Measurements from ENCODE around the gene NAV2.
"Not testable (repeated sequence)": the region's sequence is repeated elsewhere in the genome, so short reads cannot be mapped to it uniquely, and the experiment has no call there.

Gene NAV2

GRCh38 chr11:19985111-19985510, 272.5 kb downstream of the NAV2 start:
- DNase-seq: no peak

- no peak for DNase-seq
Observed at GRCh38 chr11:19987331-19987801, 274.7 kb downstream of the NAV2 start.

- DNase-seq: peak; percentile 87
Observed at GRCh38 chr11:19988598-19988997, 276.0 kb downstream of the NAV2 start.

GRCh38 chr11:19989191-19989590, 276.6 kb downstream of the NAV2 start:
- DNase-seq: no peak

- DNase-seq: peak; percentile 28
Observed at GRCh38 chr11:19992162-19992561, 279.5 kb downstream of the NAV2 start.

GRCh38 chr11:19992998-19993397, 280.4 kb downstream of the NAV2 start:
- no peak for DNase-seq

- DNase-seq: no peak
Observed at GRCh38 chr11:19994672-19995071, 282.0 kb downstream of the NAV2 start.

- DNase-seq: peak; percentile 38
Observed at GRCh38 chr11:19995145-19995544, 282.5 kb downstream of the NAV2 start.

GRCh38 chr11:19996571-19996970, 283.9 kb downstream of the NAV2 start:
- DNase-seq: no peak

GRCh38 chr11:20000022-20000350, 287.3 kb downstream of the NAV2 start:
- DNase-seq: no peak

- no peak for DNase-seq
Observed at GRCh38 chr11:20000351-20001134, 287.9 kb downstream of the NAV2 start.

- DNase-seq: no peak
Observed at GRCh38 chr11:20002312-20003216, 289.9 kb downstream of the NAV2 start.

- DNase-seq: no peak
Observed at GRCh38 chr11:20003351-20003750, 290.7 kb downstream of the NAV2 start.

GRCh38 chr11:20004866-20005265, 292.2 kb downstream of the NAV2 start:
- no peak for DNase-seq

- no peak for DNase-seq
Observed at GRCh38 chr11:20005747-20006146, 293.1 kb downstream of the NAV2 start.

GRCh38 chr11:20006618-20007017, 294.0 kb downstream of the NAV2 start:
- not testable (repeated sequence) for DNase-seq

- DNase-seq: no peak
Observed at GRCh38 chr11:20007386-20007785, 294.7 kb downstream of the NAV2 start.

- DNase-seq: no peak
Observed at GRCh38 chr11:20008190-20008870, 295.7 kb downstream of the NAV2 start.

GRCh38 chr11:20008871-20009644, 296.4 kb downstream of the NAV2 start:
- no peak for DNase-seq

- no peak for DNase-seq
Observed at GRCh38 chr11:20010156-20010850, 297.7 kb downstream of the NAV2 start.

- no peak for DNase-seq
Observed at GRCh38 chr11:20010851-20011225, 298.2 kb downstream of the NAV2 start.

Measured in fibroblast of upper back skin (primary cell).